Measurements from ENCODE around the gene DNLZ.

The DNLZ gene

DNA sequence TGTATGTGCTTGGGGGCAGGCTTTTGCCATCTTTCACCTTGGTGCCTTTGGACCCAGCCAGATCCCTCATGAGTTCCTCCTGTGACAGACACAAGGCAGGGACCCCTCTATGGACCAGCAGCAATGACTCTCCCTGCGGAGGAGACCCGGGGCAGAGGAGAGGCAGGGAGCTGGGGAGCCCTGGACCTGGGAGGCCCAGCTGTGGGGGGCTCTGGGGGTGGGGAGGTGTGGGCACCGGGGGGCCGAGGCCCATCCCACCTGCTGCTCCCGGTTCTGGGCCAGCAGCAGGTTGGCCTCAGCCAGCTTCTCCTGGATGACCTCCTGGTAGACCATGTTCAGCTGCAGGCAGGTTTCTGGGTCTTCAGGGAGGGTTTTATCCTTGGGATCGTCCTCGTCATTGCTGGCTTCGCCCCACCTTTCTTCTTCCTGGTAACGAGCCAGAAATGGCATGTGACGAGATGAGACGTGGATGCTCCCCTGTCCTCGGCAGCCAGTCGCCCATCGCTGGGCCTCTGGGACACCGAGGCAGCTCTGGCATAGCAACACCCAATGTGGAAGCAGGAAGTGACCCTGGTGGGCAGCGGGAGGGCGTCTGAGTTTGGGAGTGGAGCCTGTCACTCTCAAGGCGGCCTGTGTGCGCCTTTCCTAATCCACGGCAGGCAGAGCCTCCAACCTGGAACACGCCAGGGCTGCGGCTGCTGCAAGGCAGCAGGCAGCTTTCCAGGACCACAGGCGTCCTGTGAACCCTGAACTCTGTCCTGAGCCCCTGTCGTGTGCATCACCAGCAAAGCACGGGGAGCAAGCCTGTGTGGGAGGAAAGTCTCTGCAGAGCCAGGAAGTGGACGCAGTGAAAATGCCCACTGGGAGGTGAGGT lies 32.0 kb upstream of the DNLZ start:
- DNase-seq = no peak

DNA sequence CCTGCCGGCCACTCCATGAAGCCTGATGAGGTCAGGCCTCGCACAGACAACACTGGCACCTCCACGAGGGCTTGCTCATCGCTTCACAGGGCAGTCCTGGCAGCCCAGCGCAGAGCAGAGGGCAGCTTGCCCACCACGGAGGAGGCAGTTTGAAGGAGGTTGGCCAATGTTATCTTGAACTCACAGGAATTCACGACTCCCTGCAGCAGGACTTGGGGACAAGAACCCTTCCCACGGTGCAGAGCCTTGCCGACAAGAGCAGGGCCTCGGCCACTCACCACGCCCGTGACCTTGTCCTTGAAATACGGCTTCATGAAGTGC lies 31.4 kb upstream of the DNLZ start:
- DNase-seq = no peak

- DNase-seq = no peak
These were observed 30.9 kb upstream of the DNLZ start for GRCh38 chr9:136394312-136395019.

DNA sequence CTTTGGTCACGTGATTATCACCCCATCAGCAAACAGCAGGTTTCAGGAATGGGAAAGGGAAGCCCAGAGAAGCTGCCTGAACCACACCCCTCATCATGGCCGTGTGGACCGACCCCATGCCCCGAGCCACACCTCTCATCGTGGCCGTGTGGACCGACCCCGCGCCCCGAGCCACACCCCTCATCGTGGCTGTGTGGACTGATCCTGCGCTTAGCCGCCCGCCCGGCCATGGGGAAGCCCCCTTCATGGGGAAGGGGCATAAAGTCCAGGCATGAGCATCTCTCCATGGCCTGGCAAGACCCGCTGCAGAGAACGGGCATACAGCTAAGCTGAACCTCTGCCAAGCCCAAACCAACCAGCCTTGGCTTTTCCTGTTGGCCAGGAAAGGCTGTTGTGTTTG lies 30.0 kb upstream of the DNLZ start:
- DNase-seq = no peak

DNA sequence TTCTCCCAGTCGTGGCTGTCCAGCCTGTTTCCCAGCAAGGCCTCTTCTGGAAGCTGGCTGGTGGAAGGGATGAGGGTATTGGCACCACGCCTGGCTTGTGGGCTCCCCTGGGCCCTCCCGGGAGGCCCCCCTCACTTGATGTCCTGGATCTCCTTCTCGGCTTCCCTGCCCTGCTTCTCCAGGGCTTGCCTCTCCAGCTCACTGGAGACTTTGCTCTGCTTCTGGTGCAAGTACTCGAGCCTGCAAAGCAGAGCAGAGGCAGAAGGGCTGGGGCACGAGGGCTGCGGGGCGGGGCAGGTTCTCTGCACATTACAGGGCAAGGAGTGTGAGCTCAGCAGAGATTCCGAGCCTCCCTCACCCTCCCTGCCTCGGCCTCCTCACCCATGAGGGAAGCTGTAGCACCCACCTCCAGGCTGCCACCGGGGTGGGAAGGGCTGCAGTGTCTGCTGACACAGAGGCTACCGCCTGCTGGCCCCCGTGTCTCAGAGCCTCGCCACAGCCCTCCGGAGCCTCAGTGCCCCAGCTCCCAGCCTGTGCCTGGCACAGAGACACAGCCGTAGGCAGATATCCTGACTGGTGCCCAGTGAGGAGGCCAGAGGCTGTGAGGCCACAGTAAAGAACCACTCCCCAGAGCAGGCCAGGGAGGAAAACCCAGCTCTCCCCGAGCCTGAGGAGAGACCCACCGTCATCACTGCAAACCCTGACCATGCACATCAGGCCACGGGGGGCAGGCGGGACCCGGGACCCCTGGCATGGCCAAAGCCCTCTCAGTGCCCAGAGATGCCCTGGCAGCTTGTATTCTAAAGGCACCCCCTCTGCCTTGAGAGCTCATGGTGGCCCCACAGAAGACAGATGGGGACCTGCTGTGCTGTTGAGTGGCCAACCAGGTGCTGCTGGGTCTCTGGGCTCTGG lies 29.2 kb upstream of the DNLZ start:
- no peak for DNase-seq

- DNase-seq = no peak
These were observed 28.4 kb upstream of the DNLZ start for GRCh38 chr9:136391737-136392537.

DNA sequence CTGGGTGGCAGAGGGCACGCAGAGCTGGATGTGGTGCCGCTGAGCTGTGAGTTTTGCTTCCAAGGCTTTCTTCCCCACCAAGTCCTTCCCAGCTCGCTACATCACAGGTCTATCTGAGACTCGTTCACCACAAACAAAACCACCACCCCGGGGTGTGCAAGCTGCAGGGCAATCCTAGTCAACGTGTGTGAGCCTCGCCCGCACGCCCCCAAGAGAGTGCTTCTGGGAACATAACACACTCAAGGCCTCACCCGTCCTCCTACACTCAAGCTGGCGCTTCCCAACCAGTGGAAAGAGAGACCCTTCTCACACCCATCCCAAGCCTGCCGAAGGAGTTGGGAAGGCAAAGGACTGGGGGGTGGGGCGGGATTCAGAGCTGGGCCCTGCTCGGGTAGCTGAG lies 25.9 kb upstream of the DNLZ start:
- DNase-seq = no peak

DNA sequence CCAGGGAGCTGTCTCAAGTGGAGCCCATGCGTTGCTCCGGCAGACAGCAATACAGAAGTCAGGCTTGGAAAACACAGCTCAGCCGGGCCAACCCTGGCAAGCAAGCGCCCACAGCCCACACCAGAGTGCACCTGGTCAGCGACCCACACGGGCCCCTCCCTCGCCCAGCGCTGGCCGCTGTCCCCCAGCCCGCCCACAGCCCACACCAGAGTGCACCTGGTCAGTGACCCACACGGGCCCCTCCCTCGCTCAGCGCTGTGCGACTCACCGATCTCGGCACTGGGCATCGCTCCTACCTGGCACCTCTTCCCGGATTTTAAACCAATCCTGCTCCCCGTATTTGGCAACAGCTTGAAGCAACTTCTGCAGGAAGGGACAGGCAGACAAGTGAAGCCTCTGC lies 23.7 kb upstream of the DNLZ start:
- DNase-seq = no peak

DNA sequence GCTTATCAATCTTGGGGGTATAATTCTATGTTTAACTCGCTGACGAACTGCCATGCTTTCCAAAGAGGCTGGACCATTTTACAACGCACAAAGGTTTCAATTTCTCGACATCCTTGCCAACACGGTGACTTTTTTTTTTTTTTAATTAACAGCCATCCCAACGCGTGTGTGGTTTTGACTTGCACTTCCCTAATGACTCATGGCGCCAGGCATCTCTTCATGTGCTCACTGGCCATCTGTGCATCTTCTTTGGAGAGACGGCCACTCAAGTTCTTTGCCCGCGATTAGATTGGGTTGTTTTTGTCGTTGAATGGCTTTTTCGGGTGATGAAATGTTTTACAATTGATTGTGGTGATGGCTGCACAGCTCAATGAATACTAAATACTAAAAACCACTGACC lies 22.5 kb upstream of the DNLZ start:
- no peak for DNase-seq

- DNase-seq = no peak
These were observed 21.5 kb upstream of the DNLZ start for GRCh38 chr9:136385015-136385414.

- DNase-seq = no peak
These were observed 19.9 kb upstream of the DNLZ start for GRCh38 chr9:136383436-136383835.

DNA sequence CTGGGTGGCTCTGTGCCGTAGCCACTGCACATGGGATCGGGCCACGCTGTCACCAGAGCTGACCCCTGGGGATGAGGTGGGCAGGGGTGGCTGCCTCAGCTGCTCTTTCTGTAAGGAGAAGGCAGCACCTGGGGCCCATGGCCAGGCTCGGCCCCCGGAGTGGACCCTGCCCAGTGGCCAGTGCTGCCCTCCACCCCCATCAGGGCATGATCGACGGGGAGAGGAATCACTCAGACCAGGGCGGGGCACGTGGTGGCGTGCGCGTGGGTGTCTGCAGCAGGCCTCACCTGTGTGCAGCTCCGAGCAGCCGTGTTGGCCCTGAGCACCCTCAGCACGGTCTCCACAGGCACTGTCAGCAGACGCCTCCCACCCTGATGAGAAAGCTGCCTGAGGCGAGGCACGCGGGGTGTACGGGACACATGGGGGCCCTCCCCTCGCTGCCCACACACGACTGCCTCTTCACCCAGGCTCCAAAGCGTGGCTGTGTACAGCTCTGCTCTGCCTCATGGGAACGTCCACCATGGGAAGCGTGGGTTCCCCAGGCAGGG lies 18.5 kb upstream of the DNLZ start:
- DNase-seq = no peak

GRCh38 chr9:136381311-136381710 lies 17.8 kb upstream of the DNLZ start:
- no peak for DNase-seq

DNA sequence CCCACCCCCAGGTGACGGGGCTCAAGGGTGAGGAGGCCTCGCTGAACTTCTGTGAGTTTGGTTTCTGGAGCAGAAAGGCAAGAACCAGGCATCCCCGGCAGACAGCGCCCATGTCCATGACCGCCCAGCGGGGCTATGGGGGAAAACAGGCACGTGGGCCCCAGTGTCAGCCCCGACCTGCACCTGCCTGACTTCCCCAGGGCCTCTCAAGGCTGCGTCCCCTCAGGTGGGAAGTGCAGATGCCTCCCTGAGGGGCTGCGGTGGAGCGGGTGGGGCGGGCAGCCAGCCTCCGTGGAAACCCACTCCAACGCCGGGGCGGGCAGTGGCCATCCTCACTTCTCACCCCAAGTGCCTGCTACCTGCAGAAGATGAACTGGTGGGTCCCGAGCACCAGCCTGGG lies 16.8 kb upstream of the DNLZ start:
- no peak for DNase-seq

DNA sequence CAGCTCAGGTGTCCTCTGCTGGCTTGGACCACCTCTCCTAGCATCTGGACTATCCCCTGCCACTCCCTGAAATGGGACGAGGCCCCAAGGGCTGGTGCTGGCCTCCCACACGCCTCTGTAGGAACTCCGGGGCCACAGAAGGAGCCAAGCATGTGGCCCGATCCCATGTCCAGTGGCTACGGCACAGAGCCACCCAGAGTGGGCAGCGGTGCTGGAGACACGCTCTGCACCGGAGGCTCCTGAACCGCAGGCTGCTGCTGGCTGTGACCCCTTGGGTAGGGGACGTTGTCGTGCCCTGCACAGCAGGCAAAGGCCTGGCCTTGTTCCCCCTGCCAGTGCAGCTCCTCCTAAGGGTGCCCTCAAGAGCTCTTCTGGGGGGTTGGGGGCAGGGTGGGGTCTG lies 16.3 kb upstream of the DNLZ start:
- DNase-seq = no peak

DNA sequence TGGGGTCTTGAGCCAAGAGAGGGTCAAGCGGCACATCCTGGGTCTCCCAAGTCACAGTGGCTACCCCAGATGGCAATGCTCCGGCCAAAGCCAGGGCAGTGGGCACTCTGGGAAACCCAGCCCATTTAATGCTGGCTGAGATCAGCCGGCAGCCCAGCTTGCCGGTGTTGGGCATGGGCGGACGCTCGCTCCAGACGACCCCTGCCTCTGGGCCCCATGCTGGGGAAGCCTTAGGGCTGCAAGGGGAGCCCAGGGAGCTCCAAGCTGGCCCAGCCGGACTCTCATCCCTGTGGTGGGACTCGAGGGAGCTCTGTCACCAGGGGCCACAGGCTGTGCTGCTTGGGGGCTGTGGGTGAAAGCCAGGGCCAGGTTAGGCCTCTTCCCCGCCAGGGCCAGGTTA lies 15.9 kb upstream of the DNLZ start:
- DNase-seq = no peak

- DNase-seq = no peak
These were observed 15.4 kb upstream of the DNLZ start for GRCh38 chr9:136379003-136379287.

GRCh38 chr9:136378170-136379002 lies 14.8 kb upstream of the DNLZ start:
- no peak for DNase-seq

- DNase-seq = no peak
These were observed 14.0 kb upstream of the DNLZ start for GRCh38 chr9:136377341-136378169.

DNA sequence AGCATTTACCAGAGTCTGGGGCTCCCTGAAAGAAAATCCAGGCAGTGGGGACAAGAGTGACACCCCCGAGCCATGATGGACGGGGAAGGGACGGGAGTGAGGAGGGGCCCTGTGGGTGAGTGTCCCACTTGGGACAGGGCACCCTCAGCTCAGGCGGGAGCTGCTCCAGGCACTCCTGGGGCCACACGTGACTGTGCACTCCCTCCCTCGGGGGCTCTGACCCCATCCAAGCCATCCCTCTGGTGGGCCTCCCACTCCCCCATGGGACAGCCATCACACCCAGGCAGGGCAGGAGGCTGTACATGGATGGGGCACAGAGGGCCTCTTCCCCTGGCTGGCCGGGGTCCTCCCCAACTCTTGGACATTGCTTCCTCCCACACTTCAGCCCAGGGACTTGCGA lies 12.9 kb upstream of the DNLZ start:
- no peak for DNase-seq

DNA sequence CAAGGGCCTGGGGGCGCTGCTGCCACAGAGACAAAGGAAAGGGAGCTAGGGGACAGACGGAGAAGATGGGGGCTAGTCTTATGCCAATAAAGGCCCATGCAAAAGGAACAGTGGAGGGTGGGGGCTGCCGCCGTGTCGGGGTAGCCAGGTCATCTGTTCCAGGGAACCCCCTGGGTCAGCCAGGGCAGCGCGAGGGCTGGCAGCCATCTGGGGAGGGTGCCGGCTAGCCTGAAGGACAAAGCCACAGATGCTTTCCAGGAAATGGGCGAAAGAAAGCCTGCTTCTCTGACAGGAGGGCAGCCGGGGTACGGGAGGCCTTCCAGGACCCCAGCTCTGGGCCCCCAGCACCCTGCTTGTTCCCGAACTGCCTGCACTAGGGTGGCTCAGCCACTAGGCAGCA lies 11.6 kb upstream of the DNLZ start:
- no peak for DNase-seq

All from kidney glomerular epithelial cell (primary cell).